Activated CD8-positive, alpha-beta T cell treated with anti-CD3 and anti-CD28 coated beads for 36 hours (primary cell): ENCODE results near the gene PCGF3. TPM values are rescaled to one million over a fixed set of nuclear protein-coding genes. Genes with fewer than 3 reads are reported as not detected.
"Not testable (repeated sequence)": the region's sequence is repeated elsewhere in the genome, so short reads cannot be mapped to it uniquely, and the experiment has no call there.

ENCODE experiments used
- ATAC-seq: fragments of 200-7000 bp; cut with Tn5 transposase; one replicate; pipeline ENCODE4 v1.10.0; 2021; ENCODE audit warnings: mild to moderate bottlenecking, moderate library complexity
- CTCF ChIA-PET: fragments of 350-600 bp; sonication (Branson Sonifier 250); formaldehyde crosslinking; loops from one replicate; lab custom pipeline; 2021; ENCODE audit warnings: antibody characterized with exemption; lab: Charles Lee
- POLR2A ChIA-PET: fragments of 350-600 bp; sonication (Branson Sonifier 250); formaldehyde crosslinking; loops from one replicate; lab custom pipeline; 2021; ENCODE audit warnings: antibody characterized with exemption; lab: Charles Lee
- DNase-seq: peaks from one replicate; pipeline ENCODE4 v3.0.0-alpha.2; 2020
- H3K27ac Mint-ChIP-seq: one replicate; pipeline ENCODE4 v1.8.0; 2021; ENCODE audit warnings: mild to moderate bottlenecking, mixed read lengths
- H3K27me3 Mint-ChIP-seq: one replicate; pipeline ENCODE4 v1.8.0; 2021; ENCODE audit warnings: mixed read lengths
- H3K36me3 Mint-ChIP-seq: one replicate; pipeline ENCODE4 v1.8.0; 2021; ENCODE audit warnings: low read depth, mixed read lengths
- H3K4me1 Mint-ChIP-seq: one replicate; pipeline ENCODE4 v1.8.0; 2021; ENCODE audit warnings: low read depth, mixed read lengths
- H3K4me3 Mint-ChIP-seq: one replicate; pipeline ENCODE4 v1.8.0; 2021; ENCODE audit warnings: mild to moderate bottlenecking, moderate library complexity, mixed read lengths
- H3K9me3 Mint-ChIP-seq: one replicate; pipeline ENCODE4 v1.8.0; 2021; ENCODE audit warnings: mixed read lengths
- intact Hi-C: fragments of 100-400 bp; cut with micrococcal nuclease; formaldehyde crosslinking; loops from one replicate; pipeline ENCODE4 v1.10.0; 2022
- total RNA-seq, 2 experiments: library from RNA; stranded (reverse); gene quantifications; one replicate each; pipeline ENCODE4 v1.2.3, GENCODE V29; 2021
- TF ChIP-seq, protein P1 (sequence below): fragments of 200-600 bp; IDR thresholded peaks from one replicate; pipeline ENCODE4 v1.8.0; 2022; ENCODE audit warnings: antibody characterized with exemption, mild to moderate bottlenecking

PCGF3 gene
- total RNA-seq, 2 experiments from 2014 or later = 23.9 to 25.6 TPM

DNA sequence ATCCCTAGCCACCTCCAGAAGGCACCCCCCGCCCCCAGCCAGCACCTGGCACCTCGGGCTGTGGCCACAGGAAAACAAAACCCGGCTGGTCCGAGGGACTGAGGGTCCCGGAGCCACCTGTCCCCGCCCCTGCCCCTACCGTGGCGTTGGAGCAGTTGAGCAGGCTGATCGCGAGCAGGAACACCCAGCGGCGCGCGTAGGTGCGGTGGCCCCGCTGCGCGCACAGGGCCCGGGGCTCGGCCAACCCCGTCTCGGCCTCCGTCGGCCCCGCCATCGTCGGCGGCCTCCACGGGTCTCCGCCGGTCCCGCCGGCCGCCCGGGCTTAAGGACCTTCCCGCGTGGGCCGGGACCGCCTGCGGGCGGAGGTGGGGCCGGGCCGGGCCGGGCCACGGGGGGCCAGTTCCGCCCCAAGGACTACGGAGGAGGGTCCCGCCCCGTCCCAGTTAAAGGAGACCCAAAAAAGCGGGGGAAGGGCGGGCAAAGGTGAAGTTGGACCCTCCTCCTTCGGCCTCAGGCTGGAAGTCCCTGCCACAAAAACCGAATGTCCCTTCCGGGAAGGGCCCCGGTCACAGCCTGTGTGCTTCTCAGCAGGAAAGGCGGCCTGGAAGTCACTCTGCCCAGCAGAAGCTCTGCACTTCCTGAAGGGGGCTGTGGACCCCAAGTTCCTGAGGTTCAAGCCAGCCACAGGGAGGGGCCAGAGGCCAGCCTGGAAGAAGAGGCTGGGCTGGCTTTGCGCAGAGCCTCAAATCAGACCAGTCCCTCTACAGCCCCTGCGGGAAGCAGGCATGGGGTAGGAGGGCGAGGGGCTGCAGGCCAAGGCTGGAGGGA, 16.6 kb upstream of the PCGF3 start, which contains the start of gene SLC49A3:
Gene SLC49A3, minus strand, starts transcription at position 298 of the 828 bp plus-strand sequence. Its CDS starts 24 bp downstream, at position 274.
- Mint-ChIP-seq H3K27me3 (peaks cover 12% of the 10 kb centered on the region), H3K9me3 (no peaks in the 10 kb centered on the region), H3K4me3 (no peak within 1 kb of the TSS), H3K36me3 (no peaks in the 10 kb centered on the region), H3K4me1 (no peaks in the 10 kb centered on the region), H3K27ac (no peak within 1 kb of the TSS)
- DNase-seq = no peak
- ChIA-PET POLR2A (no interaction called here), CTCF (no interaction called here)
- intact Hi-C loops = no loop called here
- TF ChIP-seq, protein P1, sequence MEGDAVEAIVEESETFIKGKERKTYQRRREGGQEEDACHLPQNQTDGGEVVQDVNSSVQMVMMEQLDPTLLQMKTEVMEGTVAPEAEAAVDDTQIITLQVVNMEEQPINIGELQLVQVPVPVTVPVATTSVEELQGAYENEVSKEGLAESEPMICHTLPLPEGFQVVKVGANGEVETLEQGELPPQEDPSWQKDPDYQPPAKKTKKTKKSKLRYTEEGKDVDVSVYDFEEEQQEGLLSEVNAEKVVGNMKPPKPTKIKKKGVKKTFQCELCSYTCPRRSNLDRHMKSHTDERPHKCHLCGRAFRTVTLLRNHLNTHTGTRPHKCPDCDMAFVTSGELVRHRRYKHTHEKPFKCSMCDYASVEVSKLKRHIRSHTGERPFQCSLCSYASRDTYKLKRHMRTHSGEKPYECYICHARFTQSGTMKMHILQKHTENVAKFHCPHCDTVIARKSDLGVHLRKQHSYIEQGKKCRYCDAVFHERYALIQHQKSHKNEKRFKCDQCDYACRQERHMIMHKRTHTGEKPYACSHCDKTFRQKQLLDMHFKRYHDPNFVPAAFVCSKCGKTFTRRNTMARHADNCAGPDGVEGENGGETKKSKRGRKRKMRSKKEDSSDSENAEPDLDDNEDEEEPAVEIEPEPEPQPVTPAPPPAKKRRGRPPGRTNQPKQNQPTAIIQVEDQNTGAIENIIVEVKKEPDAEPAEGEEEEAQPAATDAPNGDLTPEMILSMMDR = no peak
- ATAC-seq = peak; percentile 37

DNA sequence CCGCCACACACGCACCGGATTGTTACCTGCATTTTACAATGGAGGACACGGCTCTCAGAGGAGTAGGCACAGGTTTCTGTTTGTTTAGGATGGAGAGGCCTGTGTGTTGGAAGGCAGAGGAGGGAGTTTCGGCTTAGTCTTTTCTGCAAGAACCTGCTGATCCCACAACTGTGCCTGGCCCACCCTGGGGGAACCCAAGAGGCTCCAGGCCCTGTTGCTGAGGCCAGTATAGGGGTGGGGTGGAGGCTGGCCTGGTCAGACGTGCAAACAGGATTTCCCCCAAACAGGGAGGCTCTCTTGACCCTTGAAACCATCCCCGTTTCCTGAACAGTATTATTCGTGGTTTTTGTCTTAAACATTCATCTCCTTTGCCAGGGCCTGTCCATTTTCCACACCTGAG, 15.9 kb upstream of the PCGF3 start:
- H3K9me3 Mint-ChIP-seq = no peaks in the 10 kb centered on the region
- CTCF ChIA-PET = interaction anchor here (0.9 kb wide), 1 partner anchor 41 kb away, joined by 3 read pairs; no protein-coding TSS in a partner anchor

DNA sequence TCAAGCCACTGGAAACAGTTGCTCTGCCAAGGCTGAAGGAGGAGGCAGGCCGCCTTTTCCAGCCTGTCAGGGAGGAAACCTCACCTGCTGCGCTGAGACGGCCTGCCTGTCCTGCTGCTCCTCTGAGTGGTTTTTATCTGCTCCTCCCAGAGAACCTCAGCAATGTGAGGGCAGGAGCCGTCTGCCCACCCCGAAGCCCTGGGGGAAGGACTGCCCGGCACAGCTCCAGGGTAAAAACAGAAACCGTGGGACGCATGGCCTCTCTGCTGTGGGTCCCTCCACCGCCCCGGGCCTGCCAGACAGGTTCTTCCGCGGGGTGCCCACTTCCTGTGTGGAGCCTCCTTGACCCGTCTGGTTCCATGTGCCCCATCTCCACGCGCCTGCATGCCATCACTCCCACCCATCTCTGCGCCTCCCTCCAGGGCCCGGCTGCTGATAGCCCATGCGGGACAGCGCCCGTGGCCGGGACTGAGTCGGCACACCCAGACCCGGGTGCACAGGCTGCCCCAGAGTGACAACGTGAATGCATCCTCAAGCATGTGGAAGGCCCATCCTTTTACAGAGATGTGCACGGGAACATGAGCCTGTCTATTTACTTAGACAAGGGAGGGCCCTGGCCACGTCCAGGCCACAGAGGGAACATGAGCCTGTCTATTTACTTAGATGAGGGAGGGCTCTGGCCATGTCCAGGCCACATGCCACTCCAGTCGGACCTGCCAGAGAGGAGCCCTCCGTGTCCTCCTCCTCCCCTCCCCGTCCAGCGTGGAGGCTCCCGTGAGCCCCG, 12.7 kb upstream of the PCGF3 start:
- CTCF ChIA-PET = interaction anchor here (0.7 kb wide), 1 partner anchor 63 kb away, joined by 3 read pairs; no protein-coding TSS in a partner anchor
- ATAC-seq (no peak), DNase-seq (no peak)
- Mint-ChIP-seq H3K36me3 (no peaks in the 10 kb centered on the region), H3K4me1 (no peaks in the 10 kb centered on the region), H3K27ac (no peak overlapping the region), H3K27me3 (peaks cover 3% of the 10 kb centered on the region), H3K4me3 (no peak overlapping the region), H3K9me3 (no peaks in the 10 kb centered on the region)
- intact Hi-C loops = no loop called here
- POLR2A ChIA-PET = no interaction called here
- TF ChIP-seq, protein P1 = no peak

More for the DNA sequence above, 15.9 kb upstream of the PCGF3 start:
- TF ChIP-seq, protein P1 = no peak
- ATAC-seq (no peak), DNase-seq (no peak)
- Mint-ChIP-seq H3K4me1 (no peaks in the 10 kb centered on the region), H3K27ac (no peak overlapping the region), H3K4me3 (no peak overlapping the region), H3K27me3 (peaks cover 12% of the 10 kb centered on the region), H3K36me3 (no peaks in the 10 kb centered on the region)
- POLR2A ChIA-PET = no interaction called here
- intact Hi-C loops = no loop called here

DNA sequence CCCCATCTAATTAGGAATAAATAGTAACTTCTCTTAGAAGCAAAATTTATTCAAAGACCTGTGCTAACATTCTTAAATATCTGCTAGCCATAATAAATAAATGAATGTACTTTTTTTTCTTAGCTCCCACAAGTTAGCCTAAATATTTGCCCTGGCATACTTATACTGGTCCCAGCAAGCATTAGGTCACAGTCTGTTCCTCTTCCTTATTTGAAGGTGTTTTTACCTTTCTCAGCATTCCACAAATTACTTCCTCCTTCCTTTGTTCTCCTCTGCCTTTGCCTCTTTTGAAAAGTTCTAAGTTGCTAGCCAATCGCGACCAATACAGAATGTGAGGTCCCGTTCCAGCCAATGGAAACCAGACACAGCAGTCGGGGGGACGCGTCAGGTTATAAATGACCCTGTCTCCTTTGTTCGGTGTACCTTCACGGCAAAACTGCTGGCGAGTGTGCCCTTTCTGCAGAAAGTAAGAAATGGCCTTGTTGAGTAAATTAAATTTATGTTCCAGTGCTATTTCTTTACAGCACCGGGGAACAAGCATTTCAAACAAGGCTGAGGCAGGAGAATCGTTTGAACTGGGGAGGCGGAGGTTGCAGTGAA, 11.2 kb upstream of the PCGF3 start:
- H3K4me3 Mint-ChIP-seq, H3K4me1 Mint-ChIP-seq, H3K9me3 Mint-ChIP-seq, ATAC-seq, H3K27me3 Mint-ChIP-seq, CTCF ChIA-PET, DNase-seq, H3K27ac Mint-ChIP-seq, POLR2A ChIA-PET, H3K36me3 Mint-ChIP-seq, intact Hi-C loops: not testable (repeated sequence)

DNA sequence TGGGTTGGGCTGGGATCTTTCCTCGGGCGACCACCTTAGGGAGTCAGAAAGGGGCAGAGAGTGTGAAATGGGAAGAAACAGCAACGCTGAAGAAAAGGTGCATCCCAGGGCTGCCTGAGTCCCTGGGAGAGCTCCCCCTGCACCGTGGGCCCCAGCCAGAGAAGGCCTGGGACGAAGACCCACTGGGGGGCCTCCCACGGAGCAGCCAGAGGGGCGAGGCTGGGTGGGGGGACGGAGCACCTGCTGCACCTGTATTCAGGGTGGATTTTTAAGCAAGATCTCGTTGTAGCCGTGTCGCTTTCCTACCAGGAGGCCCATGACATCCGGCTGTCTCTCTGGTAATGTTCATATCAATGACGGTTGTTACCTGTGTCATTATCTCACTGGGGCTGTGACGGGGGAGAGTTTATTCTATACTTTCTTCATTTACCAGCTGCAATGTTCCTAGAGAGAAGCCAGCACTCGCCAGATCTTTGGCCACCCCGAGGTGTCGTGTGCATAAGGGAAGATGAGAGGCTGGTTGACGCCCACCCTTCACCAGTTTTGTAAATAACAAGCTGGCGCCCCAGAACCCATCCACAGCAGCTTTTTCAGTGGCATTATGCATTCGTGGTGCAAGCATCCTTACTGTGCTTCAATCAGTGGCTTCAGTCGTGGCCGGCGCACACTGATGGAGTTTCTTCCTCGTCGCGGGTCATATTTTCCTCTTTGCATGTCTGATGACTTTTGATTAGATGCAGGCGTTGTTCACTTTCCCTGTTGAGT, 5.6 kb upstream of the PCGF3 start:
- TF ChIP-seq, protein P1 = no peak
- H3K9me3 Mint-ChIP-seq = no peaks in the 10 kb centered on the region
- ChIA-PET CTCF (interaction anchor here (0.7 to 2.6 kb wide), 2 partner anchors 16 to 97 kb away, joined by 4 to 11 read pairs; no protein-coding TSS in a partner anchor), POLR2A (no interaction called here)
- no peak overlapping the region for H3K27ac Mint-ChIP-seq
- no peak for ATAC-seq
- peaks cover 10% of the 10 kb centered on the region for H3K4me1 Mint-ChIP-seq
- intact Hi-C loops = no loop called here
- H3K36me3 Mint-ChIP-seq = no peaks in the 10 kb centered on the region
- no peaks in the 10 kb centered on the region for H3K27me3 Mint-ChIP-seq
- no peak for DNase-seq
- no peak overlapping the region for H3K4me3 Mint-ChIP-seq
